C4-2B (cell line): Measurements from ENCODE around the gene CARHSP1.

Experiments
- CTCF ChIP-seq: fragments of 450-650 bp; conservative IDR thresholded peaks from 2 replicates; pipeline ENCODE4 v1.5.1; 2017; ENCODE audit warnings: mild to moderate bottlenecking
- ZFX ChIP-seq: fragments of 450-650 bp; IDR thresholded peaks from 2 replicates; pipeline ENCODE4 v1.6.1; 2017

- TF ChIP-seq CTCF (no peak), ZFX (no peak)
Observed at GRCh38 chr16:8859913-8860881, 8.6 kb downstream of the CARHSP1 start.
